K562 (cell line): ENCODE data around the gene REEP6.

Experiments
- COPS2 ChIP-seq: fragments of 450-650 bp; conservative IDR thresholded peaks from 2 replicates; pipeline ENCODE4 v1.6.1; 2016; ENCODE audit warnings: mild to moderate bottlenecking, moderate library complexity
- CREB1 ChIP-seq, 2 experiments: sonication (generic) in 1 of 2; formaldehyde crosslinking in 1 of 2; IDR thresholded peaks; 2 replicates each; pipeline versions ENCODE4 v1.6.1 to v1.8.0; 2012 to 2022; ENCODE audit warnings: inconsistent platforms in 1 of 2, mild to moderate bottlenecking in 1 of 2, missing genetic modification reagents in 1 of 2, moderate library complexity in 1 of 2
- CTCF ChIP-seq, 3 experiments: IDR thresholded peaks in 2 of 3; conservative IDR thresholded peaks in 1 of 3; 2 replicates each; pipeline ENCODE4 v1.5.1; 2011 to 2012; ENCODE audit warnings: low read length in 3 of 3, mild to moderate bottlenecking in 3 of 3, control low read depth in 2 of 3, improper control_type of control experiment in 1 of 3, inconsistent platforms in 1 of 3, low read depth in 1 of 3, mixed read lengths in 1 of 3, moderate library complexity in 1 of 3; ENCODE audit not compliant: insufficient read depth in 2 of 3
- EZH2 ChIP-seq: IDR thresholded peaks from 2 replicates; pipeline ENCODE4 v1.6.1; 2012; ENCODE audit warnings: low read depth, mild to moderate bottlenecking, inconsistent platforms, low read length, borderline replicate concordance
- IRF1 ChIP-seq: sonication (generic); formaldehyde crosslinking; IDR thresholded peaks from 2 replicates; pipeline ENCODE4 v1.8.0; 2022; ENCODE audit warnings: missing genetic modification reagents, mild to moderate bottlenecking, borderline replicate concordance
- MAX ChIP-seq: sonication (generic); formaldehyde crosslinking; IDR thresholded peaks from 2 replicates; pipeline ENCODE4 v1.9.0; 2022; ENCODE audit warnings: mild to moderate bottlenecking, missing genetic modification reagents
- RAD21 ChIP-seq, 2 experiments: fragments of 250-450 bp in 1 of 2; fragments of 450-650 bp in 1 of 2; sonication (Bioruptor Pico) in 1 of 2; formaldehyde crosslinking in 1 of 2; IDR thresholded peaks in 1 of 2; conservative IDR thresholded peaks in 1 of 2; 2 replicates each; pipeline versions ENCODE4 v1.4.0 to v1.8.0; 2020 to 2022; ENCODE audit warnings: mild to moderate bottlenecking in 2 of 2, moderate library complexity in 1 of 2
- RCOR1 ChIP-seq, 2 experiments: IDR thresholded peaks; 2 replicates each; pipeline ENCODE4 v1.6.1; 2012; ENCODE audit warnings: low read depth in 2 of 2, low read length in 2 of 2, borderline replicate concordance in 1 of 2, improper control_type of control experiment in 1 of 2
- SMAD3 ChIP-seq: fragments of 450-650 bp; formaldehyde crosslinking; conservative IDR thresholded peaks from 2 replicates; pipeline ENCODE4 v1.4.0; 2020; ENCODE audit warnings: mild to moderate bottlenecking
- STAG1 ChIP-seq: sonication (generic); formaldehyde crosslinking; IDR thresholded peaks from 2 replicates; pipeline ENCODE4 v1.5.0; 2020; ENCODE audit warnings: missing genetic modification reagents, borderline replicate concordance
- TAF1 ChIP-seq: IDR thresholded peaks from 2 replicates; pipeline ENCODE4 v1.6.1; 2011; ENCODE audit warnings: mild to moderate bottlenecking, low read length, moderate library complexity; ENCODE audit not compliant: insufficient read depth, control insufficient read depth, severe bottlenecking; ENCODE audit errors: extremely low read depth
- TBP ChIP-seq: optimal IDR thresholded peaks from 2 replicates; pipeline ENCODE3; 2011; ENCODE audit warnings: low read depth, low read length, improper control_type of control experiment
- TCF7L2 ChIP-seq: fragments of 150-350 bp; IDR thresholded peaks from 2 replicates; pipeline ENCODE4 v1.6.1; 2016; ENCODE audit warnings: low read depth, mild to moderate bottlenecking, low read length, moderate library complexity
- ZBTB2 ChIP-seq: fragments of 450-650 bp; IDR thresholded peaks from 2 replicates; pipeline ENCODE4 v1.6.1; 2016; ENCODE audit warnings: antibody characterized with exemption

- TF ChIP-seq STAG1 (CRISPR knock-in tag): no peak
- no peak for TF ChIP-seq RCOR1 (IDR thresholded peaks at IDR 0.05; ENCODE audit: borderline replicate concordance in 1 of 2, low read depth in 2 of 2, low read length in 2 of 2)
- no peak for TF ChIP-seq CREB1 (IDR thresholded peaks at IDR 0.05)
- no peak for TF ChIP-seq CREB1 (CRISPR knock-in tag; IDR thresholded peaks at IDR 0.05)
- no peak for TF ChIP-seq IRF1 (CRISPR knock-in tag)
- TF ChIP-seq SMAD3 (CRISPR knock-in tag): no peak
- no peak for TF ChIP-seq COPS2
- no peak for TF ChIP-seq EZH2
- TF ChIP-seq RAD21 (CRISPR knock-in tag; conservative IDR thresholded peaks at IDR 0.05 in 1 of 2, IDR thresholded peaks at IDR 0.05 in 1 of 2): no peak
- no peak for TF ChIP-seq TCF7L2
- TF ChIP-seq MAX: no peak
- no peak for TF ChIP-seq TAF1
- TF ChIP-seq ZBTB2: no peak
- no peak for TF ChIP-seq CTCF (IDR thresholded peaks at IDR 0.05 in 2 of 3, conservative IDR thresholded peaks at IDR 0.05 in 1 of 3; ENCODE audit: insufficient read depth in 2 of 3, low read depth in 1 of 3, low read length in 3 of 3)
- no peak for TF ChIP-seq TBP
Measured at GRCh38 chr19:1468274-1468820, 22.6 kb upstream of the REEP6 start.
